ENCODE measurements around the gene ZNF474. TPM values are rescaled to one million over a fixed set of nuclear protein-coding genes. Genes with fewer than 3 reads are reported as not detected.

Gene ZNF474
- total and polyA plus RNA-seq, 2 of the 8 experiments (the other 6 are each of a cell fraction or from before 2014, with no cell fraction given): not detected

DNA sequence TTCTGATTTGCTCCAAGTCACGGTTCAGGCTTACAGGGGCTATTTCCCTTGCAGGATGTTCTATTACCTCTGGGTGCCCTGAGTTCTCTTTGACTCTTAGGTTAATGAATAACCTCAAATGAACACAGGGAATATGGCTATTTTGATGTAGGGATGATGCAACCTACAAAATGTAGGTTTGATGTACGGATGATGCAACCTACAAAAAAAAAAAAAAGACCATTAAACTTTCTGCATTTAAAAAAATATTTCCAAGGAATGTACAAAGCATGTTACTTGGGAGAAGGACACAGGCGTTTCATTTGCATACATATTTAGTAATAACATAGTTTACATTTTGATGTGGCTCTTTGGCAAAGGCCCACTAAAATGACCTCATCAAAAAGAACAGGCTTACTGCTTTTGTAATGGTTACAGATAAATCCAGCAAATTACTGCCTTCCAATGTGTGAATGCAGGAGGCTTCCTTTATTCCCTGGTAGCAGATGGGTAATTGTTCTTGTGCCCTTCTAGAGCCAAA is 36.3 kb downstream of the ZNF474 start:
- Histone ChIP-seq H4K91ac (replicated peaks; ENCODE audit: insufficient read length, low read length) (no peak overlapping the region), H2BK5ac (ENCODE audit: low read depth, low read length) (no peak overlapping the region), H3K9me3 (ENCODE audit: insufficient read depth in 2 of 2, low read depth in 1 of 2, low read length in 1 of 2) (no peaks in the 10 kb centered on the region), H3K23ac (ENCODE audit: insufficient read length) (no peak overlapping the region), H3K56ac (replicated peaks; ENCODE audit: insufficient read length, low read depth, low read length) (no peak overlapping the region), H4K5ac (ENCODE audit: insufficient read length, low read depth, low read length) (no peak overlapping the region), H2AFZ (ENCODE audit: low read length) (0 out of 2 replicates have a peak overlapping the region, but pooled peaks have one; percentile 75), H3K4me2 (ENCODE audit: insufficient read depth in 1 of 2, low read depth in 2 of 2, low read length in 2 of 2) (no peak overlapping the region), H3K36me3 (ENCODE audit: control insufficient read depth in 2 of 4, insufficient read depth in 4 of 4, low read length in 3 of 4) (no peaks in the 10 kb centered on the region), H2AK5ac (ENCODE audit: low read depth, low read length) (no peak overlapping the region), H2BK120ac (replicated peaks; ENCODE audit: low read depth, low read length) (no peak overlapping the region), H4K8ac (ENCODE audit: extremely low read depth, insufficient read depth, low read length) (no peak overlapping the region), H3K79me2 (ENCODE audit: control insufficient read depth in 1 of 2, insufficient read depth in 2 of 2, low read length in 2 of 2) (no peaks in the 10 kb centered on the region), H3K9ac (replicated peaks in 1 of 4; ENCODE audit: extremely low read depth in 1 of 4, low read depth in 3 of 4, low read length in 3 of 4) (no peak overlapping the region), H3K18ac (ENCODE audit: extremely low read depth, low read length) (no peak overlapping the region), H2BK12ac (ENCODE audit: low read depth, low read length) (no peak overlapping the region), H2BK20ac (ENCODE audit: low read length) (no peak overlapping the region), H2BK15ac (ENCODE audit: low read length) (no peak overlapping the region), H3K14ac (ENCODE audit: insufficient read length) (no peak overlapping the region), H3K23me2 (ENCODE audit: low read depth, low read length) (no peaks in the 10 kb centered on the region; the same call in 1 of the 2 replicates), H3K4me3 (ENCODE audit: extremely low read depth in 1 of 4, insufficient read depth in 2 of 4, low read depth in 3 of 4, low read length in 4 of 4) (no peak overlapping the region), H3K4me1 (replicated peaks in 1 of 4; ENCODE audit: control insufficient read depth in 3 of 4, insufficient read depth in 4 of 4, low read length in 3 of 4) (peaks cover 3 to 14% (median 10%) of the 10 kb centered on the region in 4 experiments; a peak in 4 of 7 replicates), H4K20me1 (replicated peaks in 1 of 2; ENCODE audit: control insufficient read depth in 1 of 2, insufficient read depth in 2 of 2, low read length in 2 of 2) (no peaks in the 10 kb centered on the region), H3K27ac (ENCODE audit: low read depth, low read length) (no peak overlapping the region), H3K79me1 (ENCODE audit: low read depth, low read length) (no peaks in the 10 kb centered on the region), H3K27me3 (replicated peaks in 1 of 4; ENCODE audit: control insufficient read depth in 3 of 4, extremely low read depth in 1 of 4, insufficient read depth in 3 of 4, low read length in 3 of 4) (no peaks in the 10 kb centered on the region), H3K4ac (replicated peaks; ENCODE audit: insufficient read length, low read depth, low read length) (no peak overlapping the region)
- FAIRE-seq (no peak), DNase-seq (ENCODE audit: low read depth in 1 of 2, low spot score in 2 of 2) (no peak)
- TF ChIP-seq CEBPB (IDR thresholded peaks at IDR 0.05; ENCODE audit: low read depth, low read length): 0 out of 2 replicates have a peak, but pooled peaks have one; percentile 8
- TF ChIP-seq, protein P1, sequence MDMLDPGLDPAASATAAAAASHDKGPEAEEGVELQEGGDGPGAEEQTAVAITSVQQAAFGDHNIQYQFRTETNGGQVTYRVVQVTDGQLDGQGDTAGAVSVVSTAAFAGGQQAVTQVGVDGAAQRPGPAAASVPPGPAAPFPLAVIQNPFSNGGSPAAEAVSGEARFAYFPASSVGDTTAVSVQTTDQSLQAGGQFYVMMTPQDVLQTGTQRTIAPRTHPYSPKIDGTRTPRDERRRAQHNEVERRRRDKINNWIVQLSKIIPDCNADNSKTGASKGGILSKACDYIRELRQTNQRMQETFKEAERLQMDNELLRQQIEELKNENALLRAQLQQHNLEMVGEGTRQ (IDR thresholded peaks at IDR 0.05; ENCODE audit: low read length): no peak
- TF ChIP-seq EP300 (IDR thresholded peaks at IDR 0.05; ENCODE audit: borderline replicate concordance in 1 of 2, low read depth in 2 of 2, low read length in 2 of 2): no peak
- no peak for TF ChIP-seq JUND (IDR thresholded peaks at IDR 0.05; ENCODE audit: low read length)
- TF ChIP-seq CHD2 (IDR thresholded peaks at IDR 0.05; ENCODE audit: low read length): no peak
- TF ChIP-seq ZNF274 (IDR thresholded peaks at IDR 0.05; ENCODE audit: borderline replicate concordance, extremely low read depth, low read length): no peak
- TF ChIP-seq TAF7 (optimal IDR thresholded peaks at IDR 0.05; ENCODE audit: borderline replicate concordance, low read depth, low read length): no peak
- no peak for TF ChIP-seq POLR2A (IDR thresholded peaks at IDR 0.05; ENCODE audit: control extremely low read depth in 1 of 2, low read depth in 2 of 2, low read length in 2 of 2)
- POLR2A ChIA-PET (ENCODE audit: partially characterized antibody): no interaction called here
- 95% methylated on average over 3 of the region's 3 CpGs; no CpG with 5 or more reads in 1 of the 2 experiments for WGBS, 2 experiments (ENCODE audit: extremely low coverage in 1 of 2, insufficient coverage in 1 of 2, insufficient read length in 1 of 2, insufficient replicate concordance in 2 of 2, low coverage in 1 of 2, low lambda C conversion rate in 2 of 2, missing lambda C conversion rate in 1 of 2)
- CTCF ChIA-PET (ENCODE audit: partially characterized antibody): interaction anchor here (1.0 kb wide), 1 partner anchor 296 kb away, joined by 4 read pairs; no protein-coding TSS in a partner anchor

Data from H1 (cell line).